K562 (cell line): ENCODE results near the gene ATP9A. TPM values are rescaled to one million over a fixed set of nuclear protein-coding genes. Genes with fewer than 3 reads are reported as not detected.
A peak's percentile ranks its signal among the peaks of the same experiment; 100 is the strongest.

Experiments used
- CGGBP1 ChIP-seq: fragments of 250-450 bp; sonication (Bioruptor Pico); IDR thresholded peaks from 2 replicates; pipeline ENCODE4 v1.9.0; 2021; ENCODE audit warnings: mild to moderate bottlenecking
- CTBP1 ChIP-seq: fragments of 450-650 bp; IDR thresholded peaks from 2 replicates; pipeline ENCODE4 v1.6.1; 2016; ENCODE audit warnings: borderline replicate concordance
- EZH2 ChIP-seq: IDR thresholded peaks from 2 replicates; pipeline ENCODE4 v1.6.1; 2012; ENCODE audit warnings: low read depth, mild to moderate bottlenecking, inconsistent platforms, low read length, borderline replicate concordance
- GMEB1 ChIP-seq: fragments of 250-450 bp; sonication (Bioruptor Pico); IDR thresholded peaks from 2 replicates; pipeline ENCODE4 v1.4.0; 2020; ENCODE audit warnings: mild to moderate bottlenecking
- HDAC8 ChIP-seq: fragments of 450-650 bp; IDR thresholded peaks from 2 replicates; pipeline ENCODE4 v1.6.1; 2016; ENCODE audit warnings: mild to moderate bottlenecking, missing genetic modification characterization, moderate library complexity, missing compliant biosample characterization
- IRF9 ChIP-seq: fragments of 450-650 bp; IDR thresholded peaks from 2 replicates; pipeline ENCODE4 v1.6.1; 2016; ENCODE audit warnings: missing biosample characterization, missing genetic modification characterization
- JUN ChIP-seq, 2 experiments: sonication (generic) in 1 of 2; formaldehyde crosslinking in 1 of 2; IDR thresholded peaks; 2 replicates each; pipeline versions ENCODE4 v1.6.1 to v1.8.0; 2012 to 2022; ENCODE audit warnings: borderline replicate concordance in 2 of 2, mild to moderate bottlenecking in 2 of 2, improper control_type of control experiment in 1 of 2, low read depth in 1 of 2, low read length in 1 of 2, missing genetic modification reagents in 1 of 2
- KHSRP ChIP-seq: fragments of 450-650 bp; IDR thresholded peaks from 2 replicates; pipeline ENCODE4 v1.6.1; 2017
- MEIS2 ChIP-seq: fragments of 450-650 bp; IDR thresholded peaks from 2 replicates; pipeline ENCODE4 v1.6.1; 2014; ENCODE audit warnings: mild to moderate bottlenecking; ENCODE audit not compliant: partially characterized antibody
- MYC ChIP-seq, 2 experiments: fragments of 250-450 bp in 1 of 2; sonication (Bioruptor Pico) in 1 of 2; IDR thresholded peaks; 2 replicates each; pipeline versions ENCODE4 v1.5.1 to v1.6.1; 2012 to 2021; ENCODE audit warnings: low read depth in 2 of 2, borderline replicate concordance in 1 of 2, improper control_type of control experiment in 1 of 2, low read length in 1 of 2, mild to moderate bottlenecking in 1 of 2, moderate library complexity in 1 of 2
- PHB ChIP-seq: fragments of 250-450 bp; sonication (Bioruptor Pico); IDR thresholded peaks from 2 replicates; pipeline ENCODE4 v1.5.0; 2021
- RBM22 ChIP-seq: fragments of 200-400 bp; formaldehyde crosslinking; IDR thresholded peaks from 2 replicates; pipeline ENCODE4 v1.6.1; 2018; ENCODE audit warnings: low read length, low read depth; ENCODE audit not compliant: poor library complexity, severe bottlenecking
- RFX7 ChIP-seq: fragments of 250-450 bp; sonication (Bioruptor Pico); IDR thresholded peaks from 2 replicates; pipeline ENCODE4 v1.5.1; 2021; ENCODE audit warnings: mild to moderate bottlenecking
- RNF2 ChIP-seq: sonication (generic); IDR thresholded peaks from 2 replicates; pipeline ENCODE4 v1.6.1; 2016
- SP1 ChIP-seq: sonication (generic); formaldehyde crosslinking; IDR thresholded peaks from 2 replicates; pipeline ENCODE4 v1.8.1; 2022; ENCODE audit warnings: mild to moderate bottlenecking, missing genetic modification reagents
- SRF ChIP-seq, 2 experiments: fragments of 250-450, 450-650 bp in 1 of 2; sonication (Bioruptor Pico) in 1 of 2; sonication (generic) in 1 of 2; formaldehyde crosslinking; IDR thresholded peaks; 2 replicates each; pipeline versions ENCODE4 v1.5.0 to v1.5.1; 2020 to 2022; ENCODE audit warnings: mild to moderate bottlenecking in 1 of 2, missing genetic modification reagents in 1 of 2
- SUPT5H ChIP-seq: fragments of 450-650 bp; IDR thresholded peaks from 2 replicates; pipeline ENCODE4 v1.6.1; 2016
- TFAP4 ChIP-seq: sonication (generic); formaldehyde crosslinking; IDR thresholded peaks from 2 replicates; pipeline ENCODE4 v1.8.0; 2022; ENCODE audit warnings: missing genetic modification reagents, mild to moderate bottlenecking, moderate library complexity, borderline replicate concordance
- ZEB2 ChIP-seq: fragments of 450-650 bp; IDR thresholded peaks from 2 replicates; pipeline ENCODE4 v1.6.1; 2016
- ZNF143 ChIP-seq: sonication (generic); formaldehyde crosslinking; IDR thresholded peaks from 2 replicates; pipeline ENCODE4 v1.9.0; 2022; ENCODE audit warnings: mild to moderate bottlenecking, missing genetic modification reagents
- ZNF282 ChIP-seq: sonication (generic); formaldehyde crosslinking; IDR thresholded peaks from 2 replicates; pipeline ENCODE4 v1.8.1; 2023; ENCODE audit warnings: missing genetic modification reagents
- ZNF311 ChIP-seq: fragments of 250-450 bp; sonication (Bioruptor Pico); IDR thresholded peaks from 2 replicates; pipeline ENCODE4 v1.4.0; 2020; ENCODE audit warnings: mild to moderate bottlenecking, moderate library complexity
- ZNF316 ChIP-seq: fragments of 450-650 bp; IDR thresholded peaks from 2 replicates; pipeline ENCODE4 v1.6.1; 2016
- ZNF449 ChIP-seq: fragments of 250-450 bp; sonication (Bioruptor Pico); IDR thresholded peaks from 2 replicates; pipeline ENCODE4 v1.8.0; 2022; ENCODE audit warnings: moderate library complexity, mild to moderate bottlenecking, inconsistent platforms
- polyA plus RNA-seq, 8 experiments: library from polyadenylated mRNA; depleted of rRNA in 4 of 8; stranded (reverse) in 5 of 8; unstranded in 3 of 8; fragments of >200 nt; fragmentation: Nextera tagmentation in 2 of 8; fragmentation: Illumina TruSeq in 1 of 8; extraction: Ambion mirVana in 2 of 8; extraction: Trizol in 1 of 8; gene quantifications; 2 replicates each; pipeline versions ENCODE4 v1.2.1 to v1.2.3, GENCODE V29; 2011 to 2014; ENCODE audit warnings: inconsistent platforms in 1 of 8, missing spikeins in 1 of 8
- total RNA-seq, 7 experiments: library from RNA; depleted of rRNA in 6 of 7; stranded (reverse); fragments of >200 nt in 6 of 7; fragmentation: Illumina TruSeq in 2 of 7; extraction: Trizol in 2 of 7; gene quantifications; 2 replicates each; pipeline versions ENCODE4 v1.2.1 to v1.2.3, GENCODE V29; 2011 to 2021; ENCODE audit warnings: low replicate concordance in 1 of 7

Gene ATP9A
- total and polyA plus RNA-seq, 9 of the 15 experiments (the other 6 are each of a cell fraction or from before 2014, with no cell fraction given): 0.18 to 0.62 (median 0.29) TPM

- no peak for TF ChIP-seq CGGBP1 (CRISPR knock-in tag)
- TF ChIP-seq RBM22: no peak
- TF ChIP-seq PHB (CRISPR knock-in tag): no peak
- TF ChIP-seq SP1 (CRISPR knock-in tag): no peak; the same call in 1 of the 2 replicates
- no peak for TF ChIP-seq EZH2
- no peak for TF ChIP-seq RFX7 (CRISPR knock-in tag)
- no peak for TF ChIP-seq ZEB2
- TF ChIP-seq TFAP4: peak; percentile 54; the same call in 1 of the 2 replicates
- TF ChIP-seq IRF9 (tag): no peak
- no peak for TF ChIP-seq SRF (CRISPR knock-in tag; IDR thresholded peaks at IDR 0.05)
- TF ChIP-seq RNF2: no peak
- TF ChIP-seq MYC (IDR thresholded peaks at IDR 0.05; ENCODE audit: low read depth, low read length): no peak
- TF ChIP-seq MYC (CRISPR knock-in tag; IDR thresholded peaks at IDR 0.05; ENCODE audit: borderline replicate concordance, low read depth): no peak
- TF ChIP-seq ZNF143 (CRISPR knock-in tag): no peak
- TF ChIP-seq ZNF316: peak; percentile 66
- TF ChIP-seq CTBP1: peak; percentile 66
- no peak for TF ChIP-seq MEIS2
- TF ChIP-seq ZNF282: no peak
- no peak for TF ChIP-seq SUPT5H
- TF ChIP-seq HDAC8: no peak
- TF ChIP-seq JUN (IDR thresholded peaks at IDR 0.05; ENCODE audit: borderline replicate concordance, low read depth, low read length): peak; percentile 93
- no peak; the same call in 1 of the 2 replicates for TF ChIP-seq JUN (CRISPR knock-in tag; IDR thresholded peaks at IDR 0.05; ENCODE audit: borderline replicate concordance)
- TF ChIP-seq ZNF311 (CRISPR knock-in tag): no peak
- no peak for TF ChIP-seq GMEB1 (CRISPR knock-in tag)
- no peak for TF ChIP-seq KHSRP
- no peak for TF ChIP-seq ZNF449
Observed at GRCh38 chr20:51563486-51564332, 204.5 kb downstream of the ATP9A start (continued).
